Measurements from ENCODE around the gene MANEAL. TPM values are rescaled to one million over a fixed set of nuclear protein-coding genes. Genes with fewer than 3 reads are reported as not detected.
"Not testable (repeated sequence)": the region's sequence is repeated elsewhere in the genome, so short reads cannot be mapped to it uniquely, and the experiment has no call there.

Gene MANEAL
- total RNA-seq, 2 donors from 2014 or later = 1.8 TPM

GRCh38 chr1:37765916-37766664 lies 27.6 kb upstream of the MANEAL start:
- TF ChIP-seq CTCF (IDR thresholded peaks at IDR 0.05) = no peak
- Histone ChIP-seq H3K36me3 (no peaks in the 10 kb centered on the region), H3K4me1 (ENCODE audit: control insufficient read depth in 1 of 2, low read depth in 2 of 2) (no peaks in the 10 kb centered on the region), H3K27ac (no peak overlapping the region), H3K9me3 (no peaks in the 10 kb centered on the region), H3K4me3 (no peak overlapping the region), H3K27me3 (replicated peaks; ENCODE audit: insufficient read depth) (peaks cover 4% of the 10 kb centered on the region)
- ATAC-seq (ENCODE audit: insufficient number of reproducible peaks, low FRiP score, low read depth) = no peak
- no peak for DNase-seq (ENCODE audit: low spot score)

DNA sequence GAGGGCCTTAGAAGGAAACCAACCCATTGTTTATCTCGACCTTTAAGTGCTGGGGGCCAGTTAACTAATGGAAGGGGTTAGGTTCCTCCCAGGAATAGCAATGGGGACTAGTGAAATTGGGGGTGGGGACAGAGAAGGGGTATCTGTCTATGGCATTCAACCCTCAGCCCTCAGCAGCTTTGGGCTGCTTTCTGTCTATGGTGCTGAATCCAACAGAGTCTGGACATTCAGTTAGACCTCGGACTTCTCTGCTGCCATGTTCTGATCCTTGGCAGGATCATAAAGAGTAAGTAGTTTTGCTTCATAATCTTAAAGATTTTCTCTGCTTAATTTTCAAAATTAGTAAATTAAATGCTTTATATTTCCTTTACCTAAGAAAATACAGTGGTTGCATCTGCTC lies 26.2 kb upstream of the MANEAL start:
- no peak for TF ChIP-seq CTCF (IDR thresholded peaks at IDR 0.05)
- H3K4me1 ChIP-seq (ENCODE audit: control insufficient read depth in 1 of 2, low read depth in 2 of 2) = no peaks in the 10 kb centered on the region
- H3K9me3 ChIP-seq = no peaks in the 10 kb centered on the region
- DNase-seq (ENCODE audit: low spot score) (no peak), ATAC-seq (ENCODE audit: insufficient number of reproducible peaks, low FRiP score, low read depth) (no peak)
- peaks cover 4% of the 10 kb centered on the region for H3K27me3 ChIP-seq (replicated peaks; ENCODE audit: insufficient read depth)
- no peak overlapping the region for H3K27ac ChIP-seq
- no peak overlapping the region for H3K4me3 ChIP-seq
- H3K36me3 ChIP-seq = no peaks in the 10 kb centered on the region

DNA sequence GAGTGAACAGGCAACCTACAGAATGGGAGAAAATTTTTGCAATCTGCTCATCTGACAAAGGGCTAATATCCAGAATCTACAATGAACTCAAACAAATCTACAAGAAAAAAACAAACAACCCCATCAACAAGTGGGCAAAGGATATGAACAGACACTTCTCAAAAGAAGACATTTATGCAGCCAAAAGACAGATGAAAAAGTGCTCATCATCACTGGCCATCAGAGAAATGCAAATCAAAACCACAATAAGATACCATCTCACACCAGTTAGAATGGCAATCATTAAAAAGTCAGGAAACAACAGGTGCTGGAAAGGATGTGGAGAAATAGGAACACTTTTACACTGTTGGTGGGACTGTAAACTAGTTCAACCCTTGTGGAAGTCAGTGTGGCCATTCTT lies 22.2 kb upstream of the MANEAL start:
- not testable (repeated sequence) for H3K27me3 ChIP-seq (replicated peaks; ENCODE audit: insufficient read depth); H3K9me3 ChIP-seq; H3K4me1 ChIP-seq (ENCODE audit: control insufficient read depth in 1 of 2, low read depth in 2 of 2); ATAC-seq (ENCODE audit: insufficient number of reproducible peaks, low FRiP score, low read depth); H3K4me3 ChIP-seq; H3K36me3 ChIP-seq; H3K27ac ChIP-seq; DNase-seq (ENCODE audit: low spot score)

- TF ChIP-seq CTCF (IDR thresholded peaks at IDR 0.05) = no peak
- H3K9me3 ChIP-seq = no peaks in the 10 kb centered on the region
- H3K27ac ChIP-seq = no peak overlapping the region
- H3K27me3 ChIP-seq (replicated peaks; ENCODE audit: insufficient read depth) = no peaks in the 10 kb centered on the region
- DNase-seq (ENCODE audit: low spot score) (no peak), ATAC-seq (ENCODE audit: insufficient number of reproducible peaks, low FRiP score, low read depth) (no peak)
- no peaks in the 10 kb centered on the region for H3K4me1 ChIP-seq (ENCODE audit: control insufficient read depth in 1 of 2, low read depth in 2 of 2)
- no peak overlapping the region for H3K4me3 ChIP-seq
- H3K36me3 ChIP-seq = no peaks in the 10 kb centered on the region
These were observed 16.6 kb upstream of the MANEAL start for GRCh38 chr1:37776946-37777516.

- no peaks in the 10 kb centered on the region for H3K27me3 ChIP-seq (replicated peaks; ENCODE audit: insufficient read depth)
- ATAC-seq (ENCODE audit: insufficient number of reproducible peaks, low FRiP score, low read depth) (no peak), DNase-seq (ENCODE audit: low spot score) (no peak)
- H3K4me3 ChIP-seq = no peak overlapping the region
- TF ChIP-seq CTCF (IDR thresholded peaks at IDR 0.05) = no peak
- H3K9me3 ChIP-seq = no peaks in the 10 kb centered on the region
- no peaks in the 10 kb centered on the region for H3K4me1 ChIP-seq (ENCODE audit: control insufficient read depth in 1 of 2, low read depth in 2 of 2)
- H3K27ac ChIP-seq = no peak overlapping the region
- no peaks in the 10 kb centered on the region for H3K36me3 ChIP-seq
These were observed 15.0 kb upstream of the MANEAL start for GRCh38 chr1:37778654-37779053.
